Left lung (tissue), 10 donors: ENCODE measurements around the gene RFX4. TPM values are rescaled to one million over a fixed set of nuclear protein-coding genes. Genes with fewer than 3 reads are reported as not detected.

ENCODE experiments used
- ATAC-seq: fragments of 200-7000 bp; cut with Tn5 transposase; one replicate; pipeline ENCODE4 v1.9.1; 2020; ENCODE audit warnings: moderate library complexity
- DNase-seq, 4 donors: peaks; one replicate each; pipeline ENCODE4 v3.0.0-alpha.2; 2013 to 2020
- H3K27ac ChIP-seq, 2 donors: fragments of 200-600 bp; sonication (generic) in 1 of 2; one replicate each; pipeline versions ENCODE4 v1.5.0 to v1.8.0; 2020 to 2021
- H3K27me3 ChIP-seq, 2 donors: fragments of 200-600 bp; sonication (generic) in 1 of 2; one replicate each; pipeline versions ENCODE4 v1.5.0 to v1.8.0; 2020 to 2021
- H3K36me3 ChIP-seq, 2 donors: fragments of 200-600 bp; sonication (generic) in 1 of 2; one replicate each; pipeline versions ENCODE4 v1.5.0 to v1.8.0; 2020 to 2021
- H3K4me1 ChIP-seq, 2 donors: fragments of 200-600 bp; one replicate each; pipeline ENCODE4 v1.8.0; 2021
- H3K4me3 ChIP-seq, 2 donors: fragments of 200-600 bp; sonication (generic) in 1 of 2; one replicate each; pipeline versions ENCODE4 v1.5.0 to v1.8.0; 2020 to 2021; ENCODE audit warnings: mild to moderate bottlenecking in 1 of 2
- H3K9me3 ChIP-seq, 2 donors: fragments of 200-600 bp; sonication (generic) in 1 of 2; one replicate each; pipeline versions ENCODE4 v1.5.0 to v1.8.0; 2020 to 2021
- CTCF ChIP-seq, 2 donors: fragments of 200-600 bp; sonication (generic) in 1 of 2; IDR thresholded peaks; one replicate each; pipeline versions ENCODE4 v1.5.0 to v1.8.0; 2021; ENCODE audit warnings: antibody characterized with exemption in 2 of 2
- intact Hi-C, 2 donors: fragments of 100-400 bp; cut with DNase I; formaldehyde crosslinking; loops; one replicate each; pipeline versions ENCODE4 v1.11.2 to v1.14.2; 2022
- polyA plus RNA-seq, 6 donors: library from polyadenylated mRNA; unstranded; fragments of 120-200 nt; gene quantifications; one replicate each; pipeline ENCODE4 v1.2.1, GENCODE V29; 2013; ENCODE audit not compliant: insufficient read length in 6 of 6
- total RNA-seq, 2 donors: library from RNA; stranded (reverse); fragmentation: NEBNext Ultra II Directional; extraction: Animal tissue kit (Norgen Biotek cat#: 25700); gene quantifications; one replicate each; pipeline ENCODE4 v1.2.1, GENCODE V29; 2021
- donor health status: DM: no; HTN: yes; CAD: no.
- donor health status: DM: no; HTN: no; CAD: no.

The RFX4 gene
- total and polyA plus RNA-seq, 8 donors = 0.09 TPM; not detected in 7

DNA sequence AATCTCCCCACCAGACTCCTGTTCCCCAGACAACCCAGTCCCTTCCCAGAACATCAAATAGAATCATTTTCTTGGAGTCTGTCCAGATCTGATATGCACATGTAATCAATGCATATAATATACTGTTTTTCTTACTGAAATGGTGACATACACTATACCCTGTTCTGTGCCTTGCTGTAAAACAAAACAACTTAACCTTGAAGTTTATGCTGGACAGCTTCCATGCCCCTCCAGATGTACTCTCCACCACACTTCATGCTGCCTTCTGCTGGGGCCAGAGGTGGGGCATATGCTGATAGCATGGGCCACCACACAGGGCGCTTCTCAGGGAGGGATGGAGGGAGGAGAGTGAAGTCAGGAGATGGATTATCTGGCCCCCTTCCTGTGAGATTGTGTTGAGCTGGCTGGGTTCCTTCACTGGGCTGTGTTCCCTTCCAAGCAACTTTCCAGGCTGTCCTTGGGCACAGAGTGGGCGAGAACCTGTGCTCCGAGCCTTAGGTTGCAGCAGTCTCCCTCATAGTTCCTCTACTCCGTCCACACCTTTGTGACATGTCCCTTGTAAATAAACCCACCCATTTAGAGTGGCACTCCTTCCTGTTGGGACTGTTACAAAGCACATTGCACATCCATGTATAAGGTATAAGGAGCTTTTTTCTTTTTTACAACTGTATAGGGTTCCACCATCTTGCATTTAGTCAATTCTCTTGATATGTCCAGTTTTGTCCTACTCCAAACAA is 114.0 kb downstream of the RFX4 start:
- no peak for TF ChIP-seq CTCF (IDR thresholded peaks at IDR 0.05)
- Histone ChIP-seq H3K4me3 (no peak overlapping the region), H3K27me3 (no peaks in the 10 kb centered on the region), H3K27ac (no peak overlapping the region), H3K9me3 (peaks cover 0 to 12% of the 10 kb centered on the region in 2 donors), H3K36me3 (no peaks in the 10 kb centered on the region), H3K4me1 (no peaks in the 10 kb centered on the region)
- ATAC-seq (no peak), DNase-seq (no peak)
- intact Hi-C loops = no loop called here

- intact Hi-C loops = no loop called here
- H3K27me3 ChIP-seq = no peaks in the 10 kb centered on the region
- H3K27ac ChIP-seq = no peak overlapping the region
- H3K36me3 ChIP-seq = no peaks in the 10 kb centered on the region
- TF ChIP-seq CTCF (IDR thresholded peaks at IDR 0.05) = no peak
- H3K9me3 ChIP-seq = peaks cover 0 to 15% of the 10 kb centered on the region in 2 donors
- no peak overlapping the region for H3K4me3 ChIP-seq
- DNase-seq = no peak
- peak; percentile 83 for ATAC-seq
- no peaks in the 10 kb centered on the region for H3K4me1 ChIP-seq
These were observed 121.3 kb downstream of the RFX4 start for GRCh38 chr12:106704081-106704480.

DNA sequence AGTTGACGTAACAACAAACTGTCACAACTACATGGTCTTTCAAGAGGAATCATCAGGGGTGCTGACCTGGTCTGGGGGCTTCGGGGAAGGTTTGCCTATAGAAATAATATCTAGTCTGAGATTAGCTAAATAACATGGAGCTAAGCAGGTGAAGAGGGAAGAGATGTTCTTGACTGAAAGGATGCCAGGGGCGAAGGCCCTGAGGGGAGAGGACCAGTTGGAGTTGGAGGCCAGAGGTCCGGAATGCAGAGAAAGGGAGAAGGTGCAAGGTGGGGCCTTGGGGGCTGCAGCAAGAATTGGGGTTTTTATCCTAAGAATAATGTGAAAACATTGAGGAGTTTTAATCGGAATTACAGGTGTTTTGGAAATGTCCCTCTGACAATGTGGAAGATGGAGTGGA is 123.2 kb downstream of the RFX4 start:
- H3K4me1 ChIP-seq = no peaks in the 10 kb centered on the region
- TF ChIP-seq CTCF (IDR thresholded peaks at IDR 0.05) = no peak
- DNase-seq (no peak), ATAC-seq (no peak)
- H3K27ac ChIP-seq = no peak overlapping the region
- peaks cover 0 to 13% of the 10 kb centered on the region in 2 donors for H3K9me3 ChIP-seq
- H3K27me3 ChIP-seq = peaks cover 0 to 9% of the 10 kb centered on the region in 2 donors
- H3K4me3 ChIP-seq = no peak overlapping the region
- H3K36me3 ChIP-seq = no peaks in the 10 kb centered on the region
- intact Hi-C loops = no loop called here

DNA sequence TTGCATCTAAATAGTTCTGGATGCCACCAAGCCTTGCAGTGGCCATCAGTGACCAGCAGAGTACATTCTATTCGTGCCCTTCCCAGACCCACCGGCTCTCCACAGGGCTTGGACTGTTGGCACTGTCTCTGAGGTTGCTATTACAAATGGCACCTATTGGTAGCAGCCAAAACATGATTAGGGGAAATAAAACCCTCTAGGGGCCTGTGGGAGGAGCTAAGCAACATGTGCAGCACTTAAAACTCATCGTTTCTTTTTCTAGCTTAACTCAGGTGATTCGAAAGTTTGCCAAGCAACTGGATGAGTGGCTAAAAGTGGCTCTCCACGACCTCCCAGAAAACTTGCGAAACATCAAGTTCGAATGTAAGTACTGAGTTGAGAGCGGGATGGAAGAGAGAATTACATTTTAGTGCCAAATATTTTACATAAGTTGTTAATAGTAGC is 126.3 kb downstream of the RFX4 start:
- peak in 3 of 4 donors; percentile 17 to 79 (median 52) for DNase-seq
- TF ChIP-seq CTCF (IDR thresholded peaks at IDR 0.05) = no peak
- no peaks in the 10 kb centered on the region for H3K36me3 ChIP-seq
- H3K27me3 ChIP-seq = peaks cover 0 to 9% of the 10 kb centered on the region in 2 donors
- intact Hi-C loops = no loop called here
- no peak overlapping the region for H3K4me3 ChIP-seq
- H3K9me3 ChIP-seq = no peaks in the 10 kb centered on the region
- H3K4me1 ChIP-seq = no peaks in the 10 kb centered on the region
- ATAC-seq = peak; percentile 83
- H3K27ac ChIP-seq = peak overlapping the region in 1 of 2 donors; percentile 48

GRCh38 chr12:106710143-106710893 is 127.5 kb downstream of the RFX4 start:
- Histone ChIP-seq H3K27me3 (peaks cover 0 to 9% of the 10 kb centered on the region in 2 donors), H3K4me3 (no peak overlapping the region), H3K27ac (no peak overlapping the region), H3K9me3 (no peaks in the 10 kb centered on the region), H3K36me3 (no peaks in the 10 kb centered on the region), H3K4me1 (no peaks in the 10 kb centered on the region)
- intact Hi-C loops = no loop called here
- TF ChIP-seq CTCF (IDR thresholded peaks at IDR 0.05) = no peak
- ATAC-seq (no peak), DNase-seq (no peak)
